Esophagus squamous epithelium (tissue), 4 donors: Measurements from ENCODE around the gene SIGLEC10.

Source experiments
- CTCF ChIP-seq, 6 experiments: fragments of 450-650 bp in 4 of 6; fragments of 200-600 bp in 2 of 6; sonication (generic) in 2 of 6; IDR thresholded peaks; one replicate each; pipeline ENCODE4 v1.5.1; 2016 to 2019; ENCODE audit warnings: antibody characterized with exemption in 6 of 6, mild to moderate bottlenecking in 4 of 6, moderate library complexity in 4 of 6
- POLR2A ChIP-seq, 4 donors: fragments of 450-650 bp; IDR thresholded peaks; one replicate each; pipeline ENCODE4 v1.6.1; 2017; ENCODE audit warnings: antibody characterized with exemption in 4 of 4, mild to moderate bottlenecking in 4 of 4, moderate library complexity in 3 of 4

DNA sequence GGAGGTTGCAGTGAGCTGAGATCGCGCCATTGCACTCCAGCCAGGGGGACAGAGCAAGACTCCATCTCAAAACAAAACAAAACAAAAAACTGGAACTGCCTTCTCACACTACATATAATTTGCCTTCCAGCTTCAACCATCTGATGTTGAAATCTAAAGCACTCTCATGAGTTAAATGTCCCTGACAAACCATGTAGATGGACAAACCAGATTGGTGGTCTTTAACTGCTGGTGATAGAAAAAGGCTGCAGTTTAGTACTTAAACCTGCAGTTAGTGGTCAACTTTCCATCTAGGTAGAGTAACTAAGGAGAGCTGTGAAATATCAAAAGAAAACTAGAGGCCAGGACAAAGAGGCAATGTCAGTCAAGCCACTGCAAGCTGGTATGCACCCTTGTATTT is 21.3 kb downstream of the SIGLEC10 start:
- no peak for TF ChIP-seq POLR2A (IDR thresholded peaks at IDR 0.05)
- no peak for TF ChIP-seq CTCF (IDR thresholded peaks at IDR 0.05)
